Measurements from ENCODE around the gene NPHP4.
"Not testable (repeated sequence)": the region's sequence is repeated elsewhere in the genome, so short reads cannot be mapped to it uniquely, and the experiment has no call there.

NPHP4 gene

DNA sequence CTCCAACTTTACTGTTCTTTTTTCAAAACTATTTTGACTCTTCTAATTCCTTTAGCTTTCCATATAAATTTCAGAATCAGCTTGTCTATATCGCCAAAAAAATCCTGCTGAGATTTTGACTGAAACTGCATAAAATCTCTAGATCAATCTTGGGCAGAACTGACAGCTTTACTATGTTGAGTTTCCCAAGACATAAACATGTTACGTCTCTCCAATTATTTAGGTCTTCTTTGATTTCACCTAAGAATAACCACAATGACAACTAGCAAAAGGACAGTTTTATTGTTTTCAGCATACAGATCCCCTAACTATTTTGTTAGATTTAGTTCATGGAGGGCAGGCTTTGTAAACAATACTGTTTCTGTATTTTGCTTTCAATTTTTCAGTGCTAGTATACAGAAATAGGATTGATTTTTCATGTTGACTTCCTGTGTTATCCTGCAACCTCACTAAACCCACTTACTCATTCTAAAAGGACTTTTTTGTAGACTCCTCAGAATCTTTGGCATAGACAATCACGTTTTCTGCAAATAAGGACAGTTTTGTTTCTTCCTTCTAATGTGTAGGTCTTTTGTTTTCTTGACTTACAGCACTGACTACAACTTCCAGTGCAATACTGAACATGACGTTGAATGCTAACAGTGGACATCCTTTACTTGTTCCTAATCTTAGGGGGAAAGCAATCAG is 63.4 kb downstream of the NPHP4 start:
- no peak overlapping the region for H3K4me3 ChIP-seq (ENCODE audit: low read depth, low read length)
- TF ChIP-seq, protein P1, sequence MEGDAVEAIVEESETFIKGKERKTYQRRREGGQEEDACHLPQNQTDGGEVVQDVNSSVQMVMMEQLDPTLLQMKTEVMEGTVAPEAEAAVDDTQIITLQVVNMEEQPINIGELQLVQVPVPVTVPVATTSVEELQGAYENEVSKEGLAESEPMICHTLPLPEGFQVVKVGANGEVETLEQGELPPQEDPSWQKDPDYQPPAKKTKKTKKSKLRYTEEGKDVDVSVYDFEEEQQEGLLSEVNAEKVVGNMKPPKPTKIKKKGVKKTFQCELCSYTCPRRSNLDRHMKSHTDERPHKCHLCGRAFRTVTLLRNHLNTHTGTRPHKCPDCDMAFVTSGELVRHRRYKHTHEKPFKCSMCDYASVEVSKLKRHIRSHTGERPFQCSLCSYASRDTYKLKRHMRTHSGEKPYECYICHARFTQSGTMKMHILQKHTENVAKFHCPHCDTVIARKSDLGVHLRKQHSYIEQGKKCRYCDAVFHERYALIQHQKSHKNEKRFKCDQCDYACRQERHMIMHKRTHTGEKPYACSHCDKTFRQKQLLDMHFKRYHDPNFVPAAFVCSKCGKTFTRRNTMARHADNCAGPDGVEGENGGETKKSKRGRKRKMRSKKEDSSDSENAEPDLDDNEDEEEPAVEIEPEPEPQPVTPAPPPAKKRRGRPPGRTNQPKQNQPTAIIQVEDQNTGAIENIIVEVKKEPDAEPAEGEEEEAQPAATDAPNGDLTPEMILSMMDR (IDR thresholded peaks at IDR 0.05; ENCODE audit: borderline replicate concordance, insufficient read depth, low read depth, low read length): no peak

DNA sequence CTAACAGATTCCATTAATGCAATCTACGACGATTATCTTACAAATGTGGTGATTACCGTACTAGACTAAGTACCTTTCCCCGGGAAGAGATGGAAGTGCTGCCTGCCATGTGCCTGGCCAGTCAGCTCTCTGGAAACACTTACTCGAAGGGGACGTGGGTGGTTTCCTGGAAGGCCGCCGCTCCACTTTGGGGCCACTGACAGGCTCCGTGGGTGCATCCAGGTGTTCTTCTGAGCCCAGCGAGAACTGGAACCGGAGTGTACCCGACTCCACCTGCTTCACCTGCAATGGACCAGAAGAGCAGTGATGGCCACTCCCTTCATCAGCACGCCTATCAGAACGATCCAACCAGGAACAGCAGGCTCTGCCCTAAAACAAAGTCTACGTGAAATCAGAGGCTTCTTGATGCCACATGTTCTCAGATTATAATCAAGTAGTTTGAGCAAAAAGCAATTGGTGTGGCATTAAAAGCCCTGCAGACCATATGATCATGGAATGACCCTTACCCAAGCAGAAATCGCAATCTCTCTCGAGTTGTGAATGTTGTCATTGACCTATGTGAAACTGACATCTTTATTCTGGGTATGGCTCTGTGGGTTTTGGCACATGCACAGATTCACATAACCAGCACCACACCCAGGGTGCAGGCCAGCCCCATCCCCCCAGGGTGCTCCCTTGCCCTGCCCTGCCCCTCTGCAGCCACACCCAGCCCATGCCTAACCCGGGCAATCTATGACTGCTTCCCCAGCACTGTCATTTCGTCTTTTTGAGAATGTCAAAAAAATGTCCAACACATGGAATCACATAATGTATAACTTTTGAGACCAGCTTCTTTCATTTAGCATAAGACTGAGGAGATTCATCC is 64.5 kb downstream of the NPHP4 start:
- H3K4me3 ChIP-seq (ENCODE audit: low read depth, low read length): no peak overlapping the region
- TF ChIP-seq, protein P1 (IDR thresholded peaks at IDR 0.05; ENCODE audit: borderline replicate concordance, insufficient read depth, low read depth, low read length): no peak

DNA sequence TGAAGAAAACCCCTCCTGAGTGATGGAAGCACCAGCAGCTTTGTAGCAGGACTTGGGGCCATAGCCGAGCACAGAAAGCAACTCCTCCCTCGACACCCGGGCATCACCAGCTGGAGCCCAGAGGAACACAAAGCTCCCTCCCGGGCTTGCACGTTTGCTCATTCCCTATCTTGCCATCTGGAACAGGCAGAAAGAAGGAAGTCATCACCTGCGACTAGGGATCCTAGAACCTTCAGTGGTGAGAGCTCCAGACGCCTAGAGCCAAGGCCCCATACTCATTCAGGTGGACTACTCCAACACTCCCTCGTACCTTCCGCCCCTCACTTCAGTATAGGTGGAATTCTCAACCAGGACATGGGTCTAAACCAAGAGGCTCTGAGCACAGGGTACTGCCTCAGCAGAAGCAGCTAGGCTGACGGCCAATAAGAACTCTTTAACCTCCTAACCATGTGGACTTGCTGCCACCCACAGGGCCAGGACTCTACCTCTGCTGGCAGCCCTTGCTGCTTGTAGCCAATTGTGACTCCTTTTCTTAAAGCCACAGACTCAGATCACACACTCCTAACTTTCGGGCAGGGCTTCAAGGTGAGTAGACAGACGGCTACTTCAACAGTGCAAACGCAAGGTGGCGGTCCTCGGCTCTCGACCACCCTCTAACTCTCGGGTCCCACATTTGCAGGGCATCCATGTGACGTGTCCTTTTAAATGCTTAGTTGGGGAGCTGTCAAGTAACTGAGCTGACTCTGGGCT is 65.4 kb downstream of the NPHP4 start:
- TF ChIP-seq, protein P1 (IDR thresholded peaks at IDR 0.05; ENCODE audit: borderline replicate concordance, insufficient read depth, low read depth, low read length): no peak
- H3K4me3 ChIP-seq (ENCODE audit: low read depth, low read length): no peak overlapping the region

DNA sequence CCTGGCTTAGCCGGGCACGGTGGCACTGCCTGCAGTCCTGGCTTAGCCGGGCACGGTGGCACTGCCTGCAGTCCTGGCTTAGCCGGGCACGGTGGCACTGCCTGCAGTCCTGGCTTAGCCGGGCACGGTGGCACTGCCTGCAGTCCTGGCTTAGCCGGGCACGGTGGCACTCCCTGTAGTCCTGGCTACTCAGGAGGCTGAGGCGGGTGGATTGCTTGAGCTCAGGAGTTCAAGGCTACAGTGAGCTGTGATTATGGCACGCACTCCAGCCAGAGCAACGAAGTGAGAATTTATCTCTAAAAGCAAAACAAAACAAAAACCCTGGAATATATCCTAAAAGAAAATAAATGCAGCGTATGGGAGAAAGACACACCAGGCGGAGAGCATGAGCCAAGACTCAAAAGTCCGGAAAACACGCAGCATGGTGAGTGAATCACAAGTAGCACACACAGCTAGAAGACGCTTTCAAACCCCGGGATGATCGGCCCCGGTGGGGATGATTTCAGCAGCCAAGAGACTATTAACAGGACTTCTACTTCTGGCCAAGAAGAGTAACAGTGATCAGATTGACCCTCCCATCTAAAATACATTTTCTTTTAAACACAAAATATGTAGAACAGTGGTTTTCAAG is 69.4 kb downstream of the NPHP4 start:
- H3K4me3 ChIP-seq (ENCODE audit: low read depth, low read length): not testable (repeated sequence)

DNA sequence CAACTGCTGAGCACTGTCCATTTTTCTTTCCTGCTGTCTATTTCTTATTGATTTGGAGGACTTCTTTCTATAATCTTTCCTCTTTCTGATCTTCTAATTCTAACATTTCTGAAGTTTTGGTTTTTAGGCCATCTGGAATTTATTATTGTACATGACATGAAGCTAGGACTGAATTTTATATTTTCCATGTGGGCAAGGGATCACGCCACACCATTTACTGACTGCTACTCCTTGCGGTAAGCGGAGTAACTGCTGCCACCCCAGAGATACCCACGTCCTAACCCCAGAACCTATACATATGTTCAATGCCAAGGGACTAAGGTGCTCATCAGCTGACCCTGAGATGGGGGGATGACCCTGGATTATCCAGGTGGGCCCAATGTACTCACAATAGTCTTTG is 70.6 kb downstream of the NPHP4 start:
- H3K4me3 ChIP-seq (ENCODE audit: low read depth, low read length): no peak overlapping the region
- TF ChIP-seq, protein P1 (IDR thresholded peaks at IDR 0.05; ENCODE audit: borderline replicate concordance, insufficient read depth, low read depth, low read length): no peak

DNA sequence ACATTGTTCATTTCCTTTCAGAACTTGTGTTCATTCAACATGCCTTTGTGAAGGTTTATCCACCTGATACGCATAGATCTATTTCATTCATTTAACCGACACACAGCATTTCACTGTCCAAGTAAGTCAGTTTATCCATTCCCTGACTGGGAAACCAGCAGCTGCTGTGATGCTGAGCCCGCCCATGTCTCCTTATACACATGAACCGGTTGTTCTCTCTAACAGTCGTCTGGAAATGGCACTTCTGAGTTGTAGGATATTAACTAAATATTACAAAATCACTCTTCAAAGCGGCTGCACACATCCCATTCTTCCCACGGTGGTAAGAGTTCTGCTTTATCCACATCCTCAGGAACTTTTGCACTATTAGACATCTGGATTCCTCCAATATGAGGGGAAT is 71.1 kb downstream of the NPHP4 start:
- H3K4me3 ChIP-seq (ENCODE audit: low read depth, low read length): no peak overlapping the region
- TF ChIP-seq, protein P1 (IDR thresholded peaks at IDR 0.05; ENCODE audit: borderline replicate concordance, insufficient read depth, low read depth, low read length): no peak

DNA sequence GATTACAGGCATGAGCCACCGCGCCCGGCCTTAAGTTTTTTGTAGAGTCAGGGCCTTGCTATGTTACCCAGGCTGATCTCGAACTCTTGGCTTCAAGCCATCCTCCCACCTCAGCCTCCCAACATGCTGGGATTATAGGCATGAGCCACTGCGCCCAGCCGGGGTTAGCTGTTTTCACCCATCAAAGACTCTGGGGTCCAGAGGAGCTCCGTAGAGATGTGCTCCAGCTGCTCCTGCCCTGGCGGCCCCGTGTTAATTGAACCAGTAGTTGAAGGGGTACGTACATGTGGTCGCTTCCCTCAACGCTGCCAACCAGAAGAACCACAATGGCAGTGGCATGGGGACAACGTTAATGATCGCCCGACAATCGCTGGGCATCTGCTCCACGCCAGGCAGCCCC is 72.0 kb downstream of the NPHP4 start:
- no peak overlapping the region for H3K4me3 ChIP-seq (ENCODE audit: low read depth, low read length)
- TF ChIP-seq, protein P1 (IDR thresholded peaks at IDR 0.05; ENCODE audit: borderline replicate concordance, insufficient read depth, low read depth, low read length): no peak

Measured in GM12875 (cell line).